K562 (cell line): Measurements from ENCODE around the gene NTRK1. TPM values are rescaled to one million over a fixed set of nuclear protein-coding genes. Genes with fewer than 3 reads are reported as not detected.

Experiments used
- ASH1L ChIP-seq: fragments of 450-650 bp; IDR thresholded peaks from 2 replicates; pipeline ENCODE4 v1.6.1; 2018; ENCODE audit warnings: borderline replicate concordance, mild to moderate bottlenecking, low read depth; ENCODE audit not compliant: partially characterized antibody
- CHD4 ChIP-seq: fragments of 200-600 bp; sonication (generic); IDR thresholded peaks from 3 replicates; pipeline ENCODE4 v1.6.1; 2012; ENCODE audit warnings: low read depth, mild to moderate bottlenecking, mixed read lengths, low read length, inconsistent platforms; ENCODE audit not compliant: insufficient read depth, insufficient replicate concordance, poor library complexity, severe bottlenecking
- CREM ChIP-seq: IDR thresholded peaks from 2 replicates; pipeline ENCODE4 v1.6.1; 2014; ENCODE audit warnings: antibody characterized with exemption, low read depth
- FOXM1 ChIP-seq, 2 experiments: fragments of 450-650 bp in 1 of 2; sonication (generic) in 1 of 2; formaldehyde crosslinking in 1 of 2; IDR thresholded peaks; 2 replicates each; pipeline versions ENCODE4 v1.6.1 to v1.9.0; 2017 to 2022; ENCODE audit warnings: low read depth in 2 of 2, mild to moderate bottlenecking in 2 of 2, missing genetic modification reagents in 1 of 2, moderate library complexity in 1 of 2
- MAFG ChIP-seq: fragments of 450-650 bp; conservative IDR thresholded peaks from 2 replicates; pipeline ENCODE4 v1.6.1; 2016; ENCODE audit warnings: missing genetic modification characterization, missing compliant biosample characterization
- MBD2 ChIP-seq: sonication (generic); IDR thresholded peaks from 2 replicates; pipeline ENCODE4 v1.6.1; 2016; ENCODE audit warnings: low read depth, borderline replicate concordance
- NELFE ChIP-seq: IDR thresholded peaks from 2 replicates; pipeline ENCODE4 v1.6.1; 2011; ENCODE audit warnings: mild to moderate bottlenecking; ENCODE audit not compliant: insufficient read depth, insufficient read length
- POLR2A ChIP-seq: fragments of 450-650 bp; conservative IDR thresholded peaks from 2 replicates; pipeline ENCODE4 v1.6.1; 2016
- PTRF ChIP-seq: fragments of 450-650 bp; IDR thresholded peaks from 2 replicates; pipeline ENCODE4 v1.6.1; 2016; ENCODE audit warnings: mild to moderate bottlenecking, missing genetic modification characterization, missing compliant biosample characterization
- TCF7 ChIP-seq: sonication (generic); IDR thresholded peaks from 2 replicates; pipeline ENCODE4 v1.6.1; 2016; ENCODE audit warnings: antibody characterized with exemption, borderline replicate concordance
- ZBTB7A ChIP-seq: IDR thresholded peaks from 2 replicates; pipeline ENCODE4 v1.6.1; 2011; ENCODE audit warnings: low read depth, mild to moderate bottlenecking, low read length, moderate library complexity, borderline replicate concordance; ENCODE audit not compliant: control insufficient read depth
- ZFP30 ChIP-seq: fragments of 250-450 bp; sonication (Bioruptor Pico); IDR thresholded peaks from 2 replicates; pipeline ENCODE4 v1.8.0; 2022; ENCODE audit warnings: moderate library complexity, mild to moderate bottlenecking, inconsistent platforms, borderline replicate concordance
- polyA plus RNA-seq, 8 experiments: library from polyadenylated mRNA; depleted of rRNA in 4 of 8; stranded (reverse) in 5 of 8; unstranded in 3 of 8; fragments of >200 nt; fragmentation: Nextera tagmentation in 2 of 8; fragmentation: Illumina TruSeq in 1 of 8; extraction: Ambion mirVana in 2 of 8; extraction: Trizol in 1 of 8; gene quantifications; 2 replicates each; pipeline versions ENCODE4 v1.2.1 to v1.2.3, GENCODE V29; 2011 to 2014; ENCODE audit warnings: inconsistent platforms in 1 of 8, missing spikeins in 1 of 8
- total RNA-seq, 7 experiments: library from RNA; depleted of rRNA in 6 of 7; stranded (reverse); fragments of >200 nt in 6 of 7; fragmentation: Illumina TruSeq in 2 of 7; extraction: Trizol in 2 of 7; gene quantifications; 2 replicates each; pipeline versions ENCODE4 v1.2.1 to v1.2.3, GENCODE V29; 2011 to 2021; ENCODE audit warnings: low replicate concordance in 1 of 7
- TF ChIP-seq, protein P1 (sequence below): fragments of 450-650 bp; IDR thresholded peaks from 2 replicates; pipeline ENCODE4 v1.6.1; 2016; ENCODE audit warnings: low read depth
- TF ChIP-seq, protein P2 (sequence below): fragments of 450-650 bp; formaldehyde crosslinking; conservative IDR thresholded peaks from 2 replicates; pipeline ENCODE4 v1.4.0; 2022; ENCODE audit warnings: mild to moderate bottlenecking, missing genetic modification characterization
- TF ChIP-seq, protein P3 (sequence below), 2 experiments: IDR thresholded peaks; 2 replicates each; pipeline ENCODE4 v1.6.1; 2012; ENCODE audit warnings: improper control_type of control experiment in 2 of 2, low read depth in 2 of 2, low read length in 2 of 2, borderline replicate concordance in 1 of 2

NTRK1 gene
- total and polyA plus RNA-seq, 9 of the 15 experiments (the other 6 are each of a cell fraction or from before 2014, with no cell fraction given): 0.46 to 30.0 (median 7.9) TPM

DNA sequence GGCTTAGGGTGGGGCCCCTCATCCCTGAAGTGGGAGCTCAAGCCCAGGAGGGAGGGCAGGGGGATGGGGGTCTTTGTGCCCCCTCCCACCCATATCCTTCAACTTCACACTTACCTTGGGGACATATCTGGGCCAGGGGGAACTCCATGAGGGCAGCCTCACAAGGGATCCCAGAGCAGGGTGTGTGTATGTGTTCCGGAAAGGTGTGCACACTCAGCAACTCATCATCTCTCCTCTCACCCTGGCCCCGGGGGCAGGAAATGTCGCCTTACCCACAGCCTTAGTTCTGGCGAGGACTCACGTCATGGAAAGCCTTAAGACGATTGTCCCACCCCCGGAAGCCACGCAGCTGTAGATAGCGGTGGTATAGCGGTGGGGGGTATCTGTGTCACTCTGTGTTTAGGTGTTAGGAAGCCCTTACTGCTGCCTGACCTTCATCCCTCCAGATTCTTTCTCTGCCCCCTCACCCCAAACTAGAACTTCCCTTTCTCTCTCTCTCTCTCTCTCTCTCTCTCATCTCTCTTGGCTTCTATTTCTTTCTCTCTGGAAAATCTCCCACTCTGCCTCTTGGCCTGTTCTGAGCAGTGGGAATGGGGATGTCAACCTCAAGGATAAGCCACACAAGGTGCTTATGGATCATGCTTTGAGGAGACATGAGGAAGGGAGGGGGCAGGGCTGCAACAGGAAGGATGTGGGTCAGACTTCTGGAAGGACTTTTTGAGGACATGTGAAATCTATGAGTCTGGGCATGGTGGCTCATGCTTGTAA lies 43.9 kb upstream of the NTRK1 start, which contains the start of gene SH2D2A (continued):
- TF ChIP-seq, protein P1, sequence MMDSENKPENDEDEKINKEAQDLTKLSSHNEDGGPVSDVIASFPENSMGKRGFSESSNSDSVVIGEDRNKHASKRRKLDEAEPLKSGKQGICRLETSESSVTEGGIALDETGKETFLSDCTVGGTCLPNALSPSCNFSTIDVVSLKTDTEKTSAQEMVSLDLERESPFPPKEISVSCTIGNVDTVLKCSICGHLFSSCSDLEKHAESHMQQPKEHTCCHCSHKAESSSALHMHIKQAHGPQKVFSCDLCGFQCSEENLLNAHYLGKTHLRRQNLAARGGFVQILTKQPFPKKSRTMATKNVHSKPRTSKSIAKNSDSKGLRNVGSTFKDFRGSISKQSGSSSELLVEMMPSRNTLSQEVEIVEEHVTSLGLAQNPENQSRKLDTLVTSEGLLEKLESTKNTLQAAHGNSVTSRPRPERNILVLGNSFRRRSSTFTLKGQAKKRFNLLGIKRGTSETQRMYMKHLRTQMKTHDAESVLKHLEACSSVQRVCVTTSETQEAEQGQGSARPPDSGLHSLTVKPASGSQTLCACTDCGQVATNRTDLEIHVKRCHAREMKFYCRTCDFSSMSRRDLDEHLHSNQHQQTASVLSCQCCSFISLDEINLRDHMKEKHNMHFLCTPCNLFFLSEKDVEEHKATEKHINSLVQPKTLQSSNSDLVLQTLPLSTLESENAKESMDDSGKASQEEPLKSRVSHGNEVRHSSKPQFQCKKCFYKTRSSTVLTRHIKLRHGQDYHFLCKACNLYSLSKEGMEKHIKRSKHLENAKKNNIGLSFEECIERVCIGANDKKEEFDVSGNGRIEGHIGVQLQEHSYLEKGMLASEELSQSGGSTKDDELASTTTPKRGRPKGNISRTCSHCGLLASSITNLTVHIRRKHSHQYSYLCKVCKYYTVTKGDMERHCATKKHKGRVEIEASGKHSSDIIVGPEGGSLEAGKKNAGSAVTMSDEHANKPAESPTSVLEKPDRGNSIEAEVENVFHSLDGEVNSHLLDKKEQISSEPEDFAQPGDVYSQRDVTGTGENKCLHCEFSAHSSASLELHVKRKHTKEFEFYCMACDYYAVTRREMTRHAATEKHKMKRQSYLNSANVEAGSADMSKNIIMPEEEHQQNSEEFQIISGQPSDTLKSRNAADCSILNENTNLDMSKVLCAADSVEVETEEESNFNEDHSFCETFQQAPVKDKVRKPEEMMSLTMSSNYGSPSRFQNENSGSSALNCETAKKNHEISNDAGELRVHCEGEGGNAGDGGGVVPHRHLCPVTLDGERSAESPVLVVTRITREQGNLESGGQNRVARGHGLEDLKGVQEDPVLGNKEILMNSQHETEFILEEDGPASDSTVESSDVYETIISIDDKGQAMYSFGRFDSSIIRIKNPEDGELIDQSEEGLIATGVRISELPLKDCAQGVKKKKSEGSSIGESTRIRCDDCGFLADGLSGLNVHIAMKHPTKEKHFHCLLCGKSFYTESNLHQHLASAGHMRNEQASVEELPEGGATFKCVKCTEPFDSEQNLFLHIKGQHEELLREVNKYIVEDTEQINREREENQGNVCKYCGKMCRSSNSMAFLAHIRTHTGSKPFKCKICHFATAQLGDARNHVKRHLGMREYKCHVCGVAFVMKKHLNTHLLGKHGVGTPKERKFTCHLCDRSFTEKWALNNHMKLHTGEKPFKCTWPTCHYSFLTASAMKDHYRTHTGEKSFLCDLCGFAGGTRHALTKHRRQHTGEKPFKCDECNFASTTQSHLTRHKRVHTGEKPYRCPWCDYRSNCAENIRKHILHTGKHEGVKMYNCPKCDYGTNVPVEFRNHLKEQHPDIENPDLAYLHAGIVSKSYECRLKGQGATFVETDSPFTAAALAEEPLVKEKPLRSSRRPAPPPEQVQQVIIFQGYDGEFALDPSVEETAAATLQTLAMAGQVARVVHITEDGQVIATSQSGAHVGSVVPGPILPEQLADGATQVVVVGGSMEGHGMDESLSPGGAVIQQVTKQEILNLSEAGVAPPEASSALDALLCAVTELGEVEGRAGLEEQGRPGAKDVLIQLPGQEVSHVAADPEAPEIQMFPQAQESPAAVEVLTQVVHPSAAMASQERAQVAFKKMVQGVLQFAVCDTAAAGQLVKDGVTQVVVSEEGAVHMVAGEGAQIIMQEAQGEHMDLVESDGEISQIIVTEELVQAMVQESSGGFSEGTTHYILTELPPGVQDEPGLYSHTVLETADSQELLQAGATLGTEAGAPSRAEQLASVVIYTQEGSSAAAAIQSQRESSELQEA: no peak
- TF ChIP-seq ZFP30: no peak
- TF ChIP-seq ASH1L: no peak
- TF ChIP-seq FOXM1 (IDR thresholded peaks at IDR 0.05; ENCODE audit: low read depth): no peak
- no peak for TF ChIP-seq FOXM1 (CRISPR knock-in tag; IDR thresholded peaks at IDR 0.05; ENCODE audit: low read depth)
- TF ChIP-seq ZBTB7A: peak; percentile 88
- TF ChIP-seq, protein P2, sequence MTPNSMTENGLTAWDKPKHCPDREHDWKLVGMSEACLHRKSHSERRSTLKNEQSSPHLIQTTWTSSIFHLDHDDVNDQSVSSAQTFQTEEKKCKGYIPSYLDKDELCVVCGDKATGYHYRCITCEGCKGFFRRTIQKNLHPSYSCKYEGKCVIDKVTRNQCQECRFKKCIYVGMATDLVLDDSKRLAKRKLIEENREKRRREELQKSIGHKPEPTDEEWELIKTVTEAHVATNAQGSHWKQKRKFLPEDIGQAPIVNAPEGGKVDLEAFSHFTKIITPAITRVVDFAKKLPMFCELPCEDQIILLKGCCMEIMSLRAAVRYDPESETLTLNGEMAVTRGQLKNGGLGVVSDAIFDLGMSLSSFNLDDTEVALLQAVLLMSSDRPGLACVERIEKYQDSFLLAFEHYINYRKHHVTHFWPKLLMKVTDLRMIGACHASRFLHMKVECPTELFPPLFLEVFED: no peak
- no peak for TF ChIP-seq PTRF (tag)
- TF ChIP-seq MAFG (tag): peak; percentile 56; the same call in 1 of the 2 replicates
- no peak for TF ChIP-seq MBD2
- peak; percentile 54 for TF ChIP-seq CHD4
- peak; percentile 64 for TF ChIP-seq POLR2A
- TF ChIP-seq, protein P3, sequence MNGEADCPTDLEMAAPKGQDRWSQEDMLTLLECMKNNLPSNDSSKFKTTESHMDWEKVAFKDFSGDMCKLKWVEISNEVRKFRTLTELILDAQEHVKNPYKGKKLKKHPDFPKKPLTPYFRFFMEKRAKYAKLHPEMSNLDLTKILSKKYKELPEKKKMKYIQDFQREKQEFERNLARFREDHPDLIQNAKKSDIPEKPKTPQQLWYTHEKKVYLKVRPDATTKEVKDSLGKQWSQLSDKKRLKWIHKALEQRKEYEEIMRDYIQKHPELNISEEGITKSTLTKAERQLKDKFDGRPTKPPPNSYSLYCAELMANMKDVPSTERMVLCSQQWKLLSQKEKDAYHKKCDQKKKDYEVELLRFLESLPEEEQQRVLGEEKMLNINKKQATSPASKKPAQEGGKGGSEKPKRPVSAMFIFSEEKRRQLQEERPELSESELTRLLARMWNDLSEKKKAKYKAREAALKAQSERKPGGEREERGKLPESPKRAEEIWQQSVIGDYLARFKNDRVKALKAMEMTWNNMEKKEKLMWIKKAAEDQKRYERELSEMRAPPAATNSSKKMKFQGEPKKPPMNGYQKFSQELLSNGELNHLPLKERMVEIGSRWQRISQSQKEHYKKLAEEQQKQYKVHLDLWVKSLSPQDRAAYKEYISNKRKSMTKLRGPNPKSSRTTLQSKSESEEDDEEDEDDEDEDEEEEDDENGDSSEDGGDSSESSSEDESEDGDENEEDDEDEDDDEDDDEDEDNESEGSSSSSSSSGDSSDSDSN (IDR thresholded peaks at IDR 0.05; ENCODE audit: borderline replicate concordance in 1 of 2, low read depth in 2 of 2, low read length in 2 of 2): no peak
- no peak for TF ChIP-seq NELFE
- no peak for TF ChIP-seq TCF7
- TF ChIP-seq CREM: peak; percentile 96
